HG02642 (cell line): ENCODE results near the gene TRIML1.

ENCODE experiments used
- ATAC-seq: cut with Tn5 transposase; IDR thresholded peaks from one replicate; pipeline ENCODE4 v1.9.1; 2021; ENCODE audit warnings: mild to moderate bottlenecking; ENCODE audit not compliant: unreplicated experiment, poor library complexity

TRIML1 gene, protein sequence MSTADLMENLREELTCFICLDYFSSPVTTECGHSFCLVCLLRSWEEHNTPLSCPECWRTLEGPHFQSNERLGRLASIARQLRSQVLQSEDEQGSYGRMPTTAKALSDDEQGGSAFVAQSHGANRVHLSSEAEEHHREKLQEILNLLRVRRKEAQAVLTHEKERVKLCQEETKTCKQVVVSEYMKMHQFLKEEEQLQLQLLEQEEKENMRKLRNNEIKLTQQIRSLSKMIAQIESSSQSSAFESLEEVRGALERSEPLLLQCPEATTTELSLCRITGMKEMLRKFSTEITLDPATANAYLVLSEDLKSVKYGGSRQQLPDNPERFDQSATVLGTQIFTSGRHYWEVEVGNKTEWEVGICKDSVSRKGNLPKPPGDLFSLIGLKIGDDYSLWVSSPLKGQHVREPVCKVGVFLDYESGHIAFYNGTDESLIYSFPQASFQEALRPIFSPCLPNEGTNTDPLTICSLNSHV

DNA sequence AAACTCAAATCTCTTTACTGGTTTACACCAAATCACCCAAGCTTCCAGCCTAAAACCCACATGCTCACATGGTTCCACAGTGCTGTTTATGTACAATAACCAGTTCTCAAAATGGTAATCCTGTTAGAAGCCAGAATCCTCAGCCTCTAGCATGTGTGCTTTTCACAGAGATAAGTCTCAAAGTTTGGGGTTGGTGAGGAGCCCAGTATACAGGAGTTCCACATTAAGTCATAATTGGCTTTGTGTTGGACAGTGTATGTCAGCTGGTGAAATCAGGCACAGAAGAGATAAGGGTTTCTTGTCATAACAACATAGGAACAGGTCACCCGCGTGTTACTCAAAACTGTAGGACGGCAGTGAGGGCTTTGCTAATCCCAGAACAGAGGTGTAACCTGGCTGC is at the start of gene TRIML1:
TSS of gene TRIML1 (plus strand) at position 301 of the 400 bp plus-strand sequence. CDS start 118 bp downstream, outside the sequence.
- ATAC-seq, result no peak

DNA sequence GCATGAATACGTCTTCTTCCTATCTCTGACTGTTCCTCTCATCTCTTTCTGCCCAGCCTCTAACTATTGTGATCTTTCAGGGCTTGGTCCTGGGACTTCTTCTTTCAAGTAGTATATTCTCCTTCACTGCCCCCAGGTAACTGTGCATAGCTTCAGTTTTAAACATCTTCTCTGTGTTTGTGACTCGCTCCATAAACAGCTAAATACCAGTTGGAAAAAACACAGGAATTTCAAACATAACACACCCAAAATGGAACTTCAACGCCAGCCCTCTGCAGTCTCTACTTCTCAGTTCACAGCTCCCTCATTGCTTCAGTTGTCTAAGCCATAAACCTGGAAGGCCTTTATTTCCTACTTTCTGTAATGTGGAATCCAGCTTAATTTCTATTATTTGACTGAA is 46.4 kb upstream of the TRIML1 start:
- ATAC-seq, result no peak

DNA sequence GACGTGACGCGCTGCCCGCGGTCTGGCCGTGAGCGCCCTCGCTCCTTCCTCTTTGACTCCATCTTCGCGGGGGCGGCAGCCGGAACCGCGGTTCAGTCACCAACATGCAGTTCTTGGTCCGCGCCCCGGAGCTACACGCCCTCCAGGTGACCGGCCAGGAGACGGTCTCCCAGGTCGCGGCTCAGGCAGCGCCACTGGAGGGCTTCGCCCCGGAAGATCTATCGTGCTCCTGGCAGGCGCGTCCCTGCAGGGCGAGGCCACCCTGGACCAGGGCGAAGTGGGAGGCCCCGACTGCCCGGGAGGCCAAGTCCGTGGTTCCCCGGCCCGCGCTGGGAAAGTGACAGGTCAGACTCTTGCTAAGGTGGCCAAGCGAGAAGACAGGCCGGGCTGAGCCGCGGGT is 32.8 kb upstream of the TRIML1 start:
- no peak for ATAC-seq

DNA sequence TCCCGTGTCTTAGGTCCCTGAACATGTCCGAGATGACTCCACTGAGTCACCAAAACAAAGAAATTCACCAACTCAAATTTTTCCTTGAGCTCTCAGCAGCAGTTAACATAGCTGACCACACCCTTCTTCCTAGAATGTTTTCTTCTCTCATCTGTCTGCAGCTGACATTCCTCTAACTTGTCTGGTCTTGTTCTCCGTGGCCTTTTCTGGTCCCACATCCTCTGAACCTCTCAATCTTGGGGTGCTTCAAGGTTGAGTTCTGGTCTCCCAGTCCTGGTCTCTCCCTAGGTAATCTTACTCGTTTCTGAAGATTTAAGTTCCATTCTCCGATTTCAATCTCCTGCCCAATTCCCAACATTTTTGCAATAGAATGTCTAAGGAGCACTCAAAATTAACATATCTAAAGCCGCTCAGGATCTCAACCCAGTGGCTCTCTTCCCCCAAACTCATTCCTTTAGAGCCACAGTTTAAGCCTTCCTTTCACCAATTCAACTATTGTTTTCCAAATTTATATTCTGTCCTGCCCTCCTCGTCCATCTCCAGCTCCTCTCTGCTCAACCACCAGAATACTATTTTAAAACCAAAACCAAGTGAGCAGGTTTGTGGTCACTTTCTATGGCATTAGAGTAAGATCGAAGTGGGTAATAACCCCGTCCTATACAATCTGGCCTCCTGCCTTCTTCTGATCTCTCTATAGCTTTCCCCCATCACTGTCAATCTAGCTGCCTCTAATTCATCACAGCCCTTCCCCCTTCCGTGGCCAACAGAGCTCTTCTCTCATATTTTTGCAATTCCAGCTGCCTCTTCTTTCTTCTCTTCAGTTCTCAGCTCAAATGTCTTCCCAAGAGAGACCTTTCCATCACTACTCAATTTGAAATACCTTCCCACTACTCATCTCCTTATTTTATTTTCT is 31.1 kb upstream of the TRIML1 start:
- no peak for ATAC-seq

DNA sequence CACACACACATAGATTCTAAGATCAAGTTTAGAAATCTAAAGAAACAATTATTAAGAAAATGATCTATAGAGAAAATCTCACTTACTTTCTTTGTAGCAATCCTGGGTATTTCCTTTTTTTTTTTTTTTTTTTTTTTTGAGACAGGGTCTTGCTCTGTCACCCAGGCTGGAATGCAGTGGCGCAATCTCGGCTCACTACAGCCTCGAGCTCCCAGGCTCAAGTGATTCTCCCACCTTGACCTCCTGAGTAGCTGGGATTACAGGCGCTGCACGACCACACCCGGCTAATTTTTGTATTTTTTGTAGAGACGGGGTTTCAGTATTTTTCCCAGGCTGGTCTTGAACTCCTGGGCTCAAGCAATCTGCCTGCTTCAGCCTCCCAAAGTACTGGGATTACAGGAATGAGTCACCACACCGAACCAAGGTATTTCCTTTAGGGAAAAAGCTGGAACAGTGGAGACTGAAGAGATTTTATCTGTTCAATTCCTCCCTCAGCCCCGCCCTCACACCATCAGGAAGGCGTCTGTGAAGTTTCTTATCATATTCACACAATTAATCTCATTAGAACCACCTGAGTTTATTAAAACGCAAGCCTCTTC is 30.0 kb upstream of the TRIML1 start, which contains the start of gene TRIML2:
TSS of gene TRIML2 (minus strand) at position 447 of the 599 bp plus-strand sequence. CDS start 4,235 bp downstream, outside the sequence.
- ATAC-seq, result no peak

DNA sequence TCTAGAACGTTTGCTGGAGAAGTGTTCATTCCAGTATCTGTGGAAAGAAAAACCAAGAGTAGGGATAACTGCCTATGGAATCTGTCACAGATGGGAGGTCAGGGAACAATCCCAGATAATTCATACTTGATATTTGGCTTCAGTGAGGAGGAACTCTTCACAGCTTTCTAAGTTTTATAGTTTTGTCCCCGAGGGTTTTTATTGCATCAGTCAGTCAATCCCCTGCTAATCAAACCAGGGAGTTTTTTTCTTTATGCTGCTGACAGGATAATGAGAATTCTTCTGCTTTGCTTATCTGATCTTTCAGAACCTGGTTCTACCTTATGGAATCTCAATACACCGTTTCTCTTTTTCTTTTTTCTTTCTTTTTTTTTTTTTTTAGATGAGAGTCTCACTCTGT is 29.2 kb upstream of the TRIML1 start:
- ATAC-seq, result no peak

DNA sequence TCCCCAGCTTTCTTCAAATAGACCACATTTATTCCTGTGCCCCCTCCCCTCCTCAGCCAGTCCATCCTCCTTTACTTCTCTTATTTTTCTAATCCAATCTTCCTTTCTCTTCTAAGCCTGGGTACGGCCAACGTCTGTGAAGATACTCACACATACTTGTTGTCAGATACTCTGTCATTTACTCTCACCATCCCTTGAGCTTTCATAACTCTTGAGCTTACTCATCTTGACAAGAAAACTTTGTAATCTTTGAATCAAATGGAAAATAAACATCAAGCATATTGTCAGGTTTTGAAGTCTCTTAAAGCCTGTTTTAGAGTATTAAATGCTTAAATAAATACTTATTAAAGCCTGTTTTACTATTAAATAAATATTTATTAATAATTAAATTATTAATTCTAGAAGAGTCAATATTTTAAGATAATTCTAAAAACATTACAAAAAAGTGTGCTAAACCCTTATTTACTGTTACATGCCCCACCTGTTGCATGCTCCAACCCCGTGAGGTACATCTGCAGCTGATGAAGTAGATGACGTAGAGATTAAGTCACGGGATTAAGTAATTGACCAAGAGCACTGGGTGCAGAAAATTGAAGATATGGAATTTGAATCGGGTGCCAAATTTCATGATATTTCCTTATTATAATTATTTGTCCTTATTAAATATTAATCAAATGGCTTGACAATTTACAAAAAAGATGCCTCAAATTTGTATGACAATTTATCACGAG is 28.3 kb upstream of the TRIML1 start:
- no peak for ATAC-seq

DNA sequence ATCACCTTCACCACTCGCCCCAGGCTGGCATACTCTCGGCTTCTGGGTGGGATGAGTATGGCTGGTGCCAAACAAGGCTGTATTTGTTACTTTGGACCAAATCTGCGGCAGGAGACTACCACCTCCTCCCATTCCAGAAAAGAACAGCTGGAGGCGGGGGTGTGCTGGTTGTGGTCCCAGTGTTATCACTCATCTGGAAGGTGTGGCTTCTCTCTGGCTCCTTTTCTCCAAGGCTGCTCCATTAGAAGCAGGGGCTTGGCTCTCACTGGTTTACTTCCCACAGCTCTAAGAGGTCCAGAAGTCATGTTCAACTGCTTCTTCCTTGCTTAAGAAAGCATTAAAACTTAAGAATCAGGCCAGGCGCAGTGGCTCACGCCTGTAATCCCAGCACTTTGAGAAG is 27.3 kb upstream of the TRIML1 start:
- ATAC-seq, result no peak

DNA sequence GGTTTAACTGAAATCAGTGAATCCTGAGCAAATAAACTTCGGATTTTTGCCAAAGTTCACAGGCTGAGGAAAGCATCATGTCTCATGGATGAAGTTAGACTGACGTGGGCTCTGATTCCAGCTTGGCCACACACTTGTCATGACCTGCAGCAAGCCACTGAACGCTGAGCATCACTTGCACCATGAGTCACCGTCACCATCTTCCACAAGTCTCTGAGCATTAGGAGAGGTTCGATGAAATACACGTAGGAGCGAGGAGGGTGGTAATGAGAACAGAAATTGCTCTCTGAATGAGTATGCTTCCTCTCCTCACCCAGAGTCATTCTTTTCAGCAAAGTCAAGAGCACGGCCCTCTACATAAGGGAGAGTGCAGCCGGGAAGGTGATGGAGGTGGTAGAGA is 26.1 kb upstream of the TRIML1 start:
- ATAC-seq, result no peak

DNA sequence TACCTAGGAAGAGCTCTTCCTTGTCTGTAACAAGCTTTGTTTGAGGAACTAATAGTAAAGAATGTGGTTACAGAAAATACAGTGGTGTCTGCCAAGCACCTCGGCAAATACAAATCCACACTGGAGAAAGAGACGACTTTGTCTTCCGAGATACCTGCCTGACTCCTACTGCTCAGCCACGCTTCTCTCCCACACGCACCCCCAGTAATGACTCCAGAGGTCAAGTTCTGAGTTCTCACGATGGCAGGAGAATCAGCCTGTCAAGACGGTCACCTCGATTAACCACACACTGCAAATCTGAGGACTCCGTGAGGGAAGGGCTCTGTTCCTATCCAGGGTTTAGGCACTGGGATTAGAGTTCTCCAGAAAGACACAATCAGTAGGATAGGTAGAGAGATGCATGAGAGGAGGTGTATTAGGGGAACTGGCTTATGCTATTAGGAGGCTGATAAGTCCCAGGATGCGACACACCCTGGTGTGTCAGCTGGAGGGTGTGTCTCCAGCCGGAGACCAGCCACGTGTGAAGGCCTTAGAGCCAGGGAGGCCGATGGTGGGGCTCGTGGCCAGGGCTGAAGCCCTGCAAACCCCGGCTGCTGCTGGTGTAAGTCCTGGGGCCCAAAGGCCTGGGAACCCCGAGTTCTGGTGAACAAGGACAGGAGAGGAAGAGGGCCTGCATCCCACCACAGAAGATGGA is 21.5 kb upstream of the TRIML1 start:
- ATAC-seq, result no peak

DNA sequence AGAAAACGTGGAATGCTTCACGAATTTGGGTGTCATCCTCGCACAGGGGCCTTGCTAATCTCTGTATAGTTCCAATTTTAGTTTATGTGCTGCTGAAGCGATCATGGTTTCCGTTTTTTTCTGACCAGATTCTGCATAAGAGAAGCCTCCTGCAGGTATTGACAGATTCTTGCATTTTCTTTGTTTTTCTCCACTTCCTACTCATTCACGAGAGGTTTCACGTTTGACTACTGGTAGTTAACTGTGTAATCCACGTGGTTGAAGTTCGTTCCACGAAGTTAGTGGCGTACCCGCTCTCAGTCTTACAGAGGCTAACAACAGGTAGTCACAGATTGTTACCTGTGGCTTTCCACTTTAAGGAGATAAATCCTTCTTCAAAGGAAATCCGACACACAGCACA is 17.7 kb upstream of the TRIML1 start:
- ATAC-seq, result no peak

DNA sequence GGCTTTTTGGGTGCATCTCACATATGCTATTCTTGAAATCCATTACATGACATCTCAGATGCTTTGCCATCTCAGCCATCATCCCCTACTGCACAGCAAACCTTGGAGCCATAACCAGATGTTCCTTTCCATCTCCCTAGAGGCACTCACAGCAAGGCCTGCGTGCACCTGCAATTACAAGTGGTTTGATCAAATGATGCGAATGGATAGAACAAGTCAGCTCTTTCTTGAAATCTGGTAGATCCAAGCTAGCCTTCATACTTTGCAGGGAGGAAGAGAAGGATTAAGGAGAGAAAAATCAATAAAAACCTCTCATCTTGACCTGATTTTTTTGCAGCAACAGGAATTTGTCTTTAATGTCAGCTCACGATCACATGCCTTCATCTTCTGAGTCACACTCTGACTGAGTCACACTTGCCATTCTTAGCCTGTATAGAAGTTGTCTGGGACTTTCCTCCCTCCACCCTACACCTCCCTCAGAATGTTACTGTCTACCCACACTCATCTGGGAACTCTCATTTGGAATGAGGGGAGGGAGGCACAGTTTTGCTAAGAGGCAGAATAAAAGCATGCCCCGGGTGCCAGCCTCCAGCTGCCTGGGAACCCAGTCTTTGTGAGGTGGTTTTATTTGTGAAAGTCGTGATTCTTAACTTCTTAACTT is 11.9 kb upstream of the TRIML1 start:
- no peak for ATAC-seq

DNA sequence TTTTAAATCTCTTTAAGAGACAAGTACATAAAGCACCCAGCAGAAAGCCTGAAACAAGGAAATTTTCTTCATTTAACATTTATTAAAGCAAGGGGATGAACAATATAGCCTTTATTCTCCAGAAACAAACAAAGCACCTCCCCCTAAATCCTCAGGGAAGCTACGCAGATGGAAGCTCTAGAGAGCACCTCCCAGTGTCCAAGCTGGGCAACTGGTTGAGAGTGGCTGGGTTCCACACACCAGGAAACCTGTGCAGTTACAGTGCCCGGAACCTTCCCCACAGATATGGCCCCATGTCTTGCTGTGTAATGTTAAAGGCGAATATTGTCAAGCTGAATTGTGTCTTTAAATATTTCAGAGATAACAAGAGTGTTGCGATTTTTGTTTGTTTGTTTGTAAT is 8.9 kb upstream of the TRIML1 start:
- ATAC-seq, result no peak

DNA sequence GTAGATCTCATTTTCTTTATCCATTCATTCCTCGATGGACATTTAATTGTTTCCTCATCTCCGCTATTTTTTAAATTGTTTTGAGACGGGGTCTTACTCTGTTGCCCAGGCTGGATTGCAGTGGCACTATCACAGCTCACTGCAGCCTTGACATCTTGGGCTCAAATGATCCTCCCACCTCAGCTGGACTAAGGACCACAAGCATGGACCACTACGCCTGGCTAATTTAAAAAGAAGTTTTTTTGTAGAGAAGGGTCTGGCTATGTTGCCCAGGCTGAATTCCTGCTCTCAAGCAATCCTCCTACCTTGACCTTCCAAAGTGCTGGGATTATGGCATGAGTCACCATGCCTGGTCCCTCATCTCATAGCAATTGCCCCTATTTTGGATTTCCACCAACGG is 7.0 kb upstream of the TRIML1 start:
- no peak for ATAC-seq

DNA sequence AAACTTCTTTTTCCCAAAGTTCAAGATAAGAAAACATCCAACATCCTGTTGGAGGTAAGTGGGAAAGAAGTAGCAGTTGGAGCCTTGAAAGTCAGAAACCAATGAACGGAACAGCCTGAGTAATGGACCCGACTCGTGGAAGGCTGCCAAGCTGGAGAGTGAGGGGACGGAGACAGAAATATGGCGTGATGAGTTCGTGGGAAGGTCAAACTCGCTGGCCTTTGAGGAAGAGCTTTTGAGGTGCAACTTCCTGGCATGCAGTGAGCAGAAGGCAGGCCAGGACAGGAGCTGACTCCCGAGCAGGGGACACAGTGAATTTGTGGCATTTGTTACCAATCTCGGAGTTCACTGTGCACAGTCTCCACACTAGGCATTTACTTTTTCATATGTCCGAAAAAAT is 1.0 kb upstream of the TRIML1 start:
- ATAC-seq, result no peak

DNA sequence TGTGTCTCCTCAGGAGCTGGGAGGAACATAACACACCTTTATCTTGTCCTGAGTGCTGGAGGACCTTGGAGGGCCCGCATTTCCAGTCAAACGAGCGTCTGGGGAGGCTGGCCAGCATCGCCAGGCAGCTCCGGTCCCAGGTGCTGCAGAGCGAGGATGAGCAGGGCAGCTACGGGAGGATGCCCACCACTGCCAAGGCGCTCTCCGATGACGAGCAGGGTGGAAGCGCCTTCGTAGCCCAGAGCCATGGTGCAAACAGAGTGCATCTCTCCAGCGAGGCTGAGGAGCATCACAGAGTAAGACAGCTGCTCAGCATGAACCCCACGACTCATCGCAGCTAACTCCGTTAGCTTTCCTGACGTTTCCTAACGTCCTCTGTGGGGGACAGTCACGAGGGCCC is 430 bp downstream of the TRIML1 start:
- ATAC-seq, result no peak

DNA sequence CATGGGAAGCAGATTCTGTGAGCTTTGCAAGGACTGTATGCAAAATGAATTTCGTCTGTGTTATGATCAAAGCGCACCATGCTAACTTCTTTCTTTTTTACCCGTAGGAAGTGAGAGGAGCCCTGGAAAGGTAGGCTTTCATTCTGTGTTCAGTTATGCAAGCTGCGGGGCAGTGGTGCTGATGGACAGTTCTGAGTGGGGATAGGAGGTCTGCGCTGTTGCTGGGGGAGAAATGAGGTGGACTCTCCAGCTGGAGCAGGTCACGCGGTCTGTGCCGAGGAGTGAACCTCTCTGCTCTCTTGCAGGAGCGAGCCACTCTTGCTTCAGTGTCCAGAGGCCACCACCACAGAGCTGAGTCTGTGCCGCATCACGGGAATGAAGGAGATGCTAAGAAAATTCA is 4.5 kb downstream of the TRIML1 start:
- ATAC-seq, result no peak

DNA sequence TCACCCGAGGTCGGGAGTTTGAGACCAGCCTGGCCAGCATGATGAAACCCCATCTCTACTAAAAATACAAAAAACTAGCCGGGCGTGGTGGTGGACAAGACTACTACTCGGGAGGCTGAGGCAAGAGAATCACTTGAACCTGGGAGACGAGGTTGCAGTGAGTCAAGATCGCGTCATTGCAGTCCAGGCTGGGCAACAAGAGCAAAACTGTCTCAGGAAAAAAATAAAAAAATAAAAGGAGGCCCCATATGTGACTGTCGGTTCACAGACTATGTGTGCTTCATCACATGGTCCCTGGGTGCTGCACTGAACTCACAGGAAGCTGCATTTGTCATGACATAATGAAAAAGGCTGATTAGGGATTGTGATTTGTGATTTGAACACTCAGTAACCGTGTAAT is 6.4 kb downstream of the TRIML1 start:
- no peak for ATAC-seq

DNA sequence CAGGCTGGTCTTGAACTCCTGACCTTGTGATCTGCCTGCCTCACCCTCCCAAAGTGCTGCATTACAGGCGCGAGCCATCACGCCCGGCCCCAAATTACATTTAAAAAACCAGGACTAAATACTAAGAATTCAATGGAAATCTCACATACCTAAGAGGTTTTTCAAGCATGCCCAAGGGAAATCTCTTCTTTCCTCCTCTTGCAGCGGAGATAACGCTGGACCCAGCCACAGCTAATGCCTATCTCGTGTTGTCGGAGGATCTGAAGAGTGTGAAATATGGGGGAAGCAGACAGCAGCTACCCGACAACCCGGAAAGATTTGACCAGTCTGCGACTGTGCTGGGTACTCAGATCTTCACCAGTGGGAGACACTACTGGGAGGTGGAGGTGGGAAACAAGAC is 7.4 kb downstream of the TRIML1 start:
- ATAC-seq, result no peak
